ENCODE data around the gene TPRX1. TPM values are rescaled to one million over a fixed set of nuclear protein-coding genes. Genes with fewer than 3 reads are reported as not detected.
"Not testable (repeated sequence)": the region's sequence is repeated elsewhere in the genome, so short reads cannot be mapped to it uniquely, and the experiment has no call there.

TPRX1 gene
- polyA plus RNA-seq, 2 donors, result not detected

GRCh38 chr19:47824396-47824795 is 20.0 kb upstream of the TPRX1 start:
- H3K27ac ChIP-seq (ENCODE audit: low read depth in 2 of 2, low read length in 1 of 2), result no peak overlapping the region
- no peaks in the 10 kb centered on the region for H3K36me3 ChIP-seq (ENCODE audit: control insufficient read depth in 2 of 2, insufficient read depth in 2 of 2, low read length in 1 of 2)
- no peaks in the 10 kb centered on the region for H3K4me1 ChIP-seq (ENCODE audit: control insufficient read depth in 2 of 2, insufficient read depth in 2 of 2, low read length in 1 of 2)
- H3K9me3 ChIP-seq (ENCODE audit: control insufficient read depth in 2 of 2, insufficient read depth in 1 of 2, low read depth in 1 of 2, low read length in 1 of 2), result peaks cover 2 to 4% of the 10 kb centered on the region in 2 donors
- no peak overlapping the region for H3K4me3 ChIP-seq (ENCODE audit: low read depth in 1 of 2, low read length in 2 of 2)
- WGBS, 2 donors, result 67 to 80% methylated on average over 6 of the region's 6 CpGs
- peaks cover 0 to 11% of the 10 kb centered on the region in 2 donors for H3K27me3 ChIP-seq (ENCODE audit: control insufficient read depth in 1 of 2, insufficient read depth in 2 of 2, low read length in 2 of 2)

DNA sequence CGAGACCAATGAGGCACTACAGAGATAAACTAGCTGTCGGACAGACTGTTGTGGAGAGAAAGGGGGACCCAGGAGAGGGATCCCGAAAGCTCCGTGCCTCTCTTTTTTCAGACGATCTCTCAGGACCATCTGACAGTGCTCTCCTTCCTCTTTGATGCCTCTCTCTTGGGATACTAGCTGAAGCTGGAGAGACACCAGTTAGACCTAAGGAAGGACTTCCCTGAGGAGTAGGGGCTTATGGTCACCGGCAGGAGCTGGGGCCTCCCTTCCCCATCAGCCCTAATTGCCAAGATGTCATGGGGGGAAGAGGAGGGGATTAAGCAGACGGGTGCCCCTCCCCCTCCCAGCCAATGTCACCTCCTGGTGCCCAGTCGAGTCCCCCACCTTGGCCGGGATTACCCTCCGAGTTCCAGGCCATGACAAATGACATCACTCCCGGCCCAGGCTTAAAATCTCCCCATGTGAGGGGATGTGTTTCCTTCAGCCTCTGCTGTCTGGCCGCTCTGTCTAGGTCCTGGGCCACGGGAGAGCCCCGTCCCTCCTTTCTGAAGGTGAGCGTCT is 17.2 kb upstream of the TPRX1 start, which contains the start of gene CRX:
TSS of gene CRX (plus strand) at position 478 of the 561 bp plus-strand sequence. CDS start 12,507 bp downstream, outside the sequence.
- Histone ChIP-seq H3K4me1 (ENCODE audit: control insufficient read depth in 2 of 2, insufficient read depth in 2 of 2, low read length in 1 of 2) (no peaks in the 10 kb centered on the region), H3K9me3 (ENCODE audit: control insufficient read depth in 2 of 2, insufficient read depth in 1 of 2, low read depth in 1 of 2, low read length in 1 of 2) (no peaks in the 10 kb centered on the region), H3K4me3 (ENCODE audit: low read depth in 1 of 2, low read length in 2 of 2) (no peak within 1 kb of the TSS), H3K27ac (ENCODE audit: low read depth in 2 of 2, low read length in 1 of 2) (no peak within 1 kb of the TSS), H3K36me3 (ENCODE audit: control insufficient read depth in 2 of 2, insufficient read depth in 2 of 2, low read length in 1 of 2) (no peaks in the 10 kb centered on the region), H3K27me3 (ENCODE audit: control insufficient read depth in 1 of 2, insufficient read depth in 2 of 2, low read length in 2 of 2) (peaks cover 0 to 12% of the 10 kb centered on the region in 2 donors)
- WGBS, 2 donors, result 36 to 38% methylated on average over 15 of the region's 15 CpGs

- peaks cover 0 to 12% of the 10 kb centered on the region in 2 donors for H3K27me3 ChIP-seq (ENCODE audit: control insufficient read depth in 1 of 2, insufficient read depth in 2 of 2, low read length in 2 of 2)
- WGBS, 2 donors, result 81 to 84% methylated on average over 2 of the region's 2 CpGs
- no peak overlapping the region for H3K4me3 ChIP-seq (ENCODE audit: low read depth in 1 of 2, low read length in 2 of 2)
- no peak overlapping the region for H3K27ac ChIP-seq (ENCODE audit: low read depth in 2 of 2, low read length in 1 of 2)
- H3K4me1 ChIP-seq (ENCODE audit: control insufficient read depth in 2 of 2, insufficient read depth in 2 of 2, low read length in 1 of 2), result no peaks in the 10 kb centered on the region
- H3K9me3 ChIP-seq (ENCODE audit: control insufficient read depth in 2 of 2, insufficient read depth in 1 of 2, low read depth in 1 of 2, low read length in 1 of 2), result no peaks in the 10 kb centered on the region
- no peaks in the 10 kb centered on the region for H3K36me3 ChIP-seq (ENCODE audit: control insufficient read depth in 2 of 2, insufficient read depth in 2 of 2, low read length in 1 of 2)
Observed at GRCh38 chr19:47820410-47820809, 16.1 kb upstream of the TPRX1 start.

- H3K27me3 ChIP-seq (ENCODE audit: control insufficient read depth in 1 of 2, insufficient read depth in 2 of 2, low read length in 2 of 2), result peaks cover 0 to 12% of the 10 kb centered on the region in 2 donors
- no peak overlapping the region for H3K27ac ChIP-seq (ENCODE audit: low read depth in 2 of 2, low read length in 1 of 2)
- WGBS, 2 donors, result 9 to 17% methylated on average over 10 of the region's 10 CpGs
Observed at GRCh38 chr19:47819858-47820257, 15.5 kb upstream of the TPRX1 start.

GRCh38 chr19:47818221-47818620 is 13.9 kb upstream of the TPRX1 start:
- H3K36me3 ChIP-seq (ENCODE audit: control insufficient read depth in 2 of 2, insufficient read depth in 2 of 2, low read length in 1 of 2); H3K4me1 ChIP-seq (ENCODE audit: control insufficient read depth in 2 of 2, insufficient read depth in 2 of 2, low read length in 1 of 2); H3K9me3 ChIP-seq (ENCODE audit: control insufficient read depth in 2 of 2, insufficient read depth in 1 of 2, low read depth in 1 of 2, low read length in 1 of 2); H3K4me3 ChIP-seq (ENCODE audit: low read depth in 1 of 2, low read length in 2 of 2); H3K27ac ChIP-seq (ENCODE audit: low read depth in 2 of 2, low read length in 1 of 2): not testable (repeated sequence)
- H3K27me3 ChIP-seq (ENCODE audit: control insufficient read depth in 1 of 2, insufficient read depth in 2 of 2, low read length in 2 of 2), result peaks cover 0 to 12% of the 10 kb centered on the region in 2 donors
- WGBS, 2 donors, result 89 to 96% methylated on average over 1 of the region's 1 CpG

More at GRCh38 chr19:47819858-47820257, 15.5 kb upstream of the TPRX1 start:
- Histone ChIP-seq H3K4me1 (ENCODE audit: control insufficient read depth in 2 of 2, insufficient read depth in 2 of 2, low read length in 1 of 2) (no peaks in the 10 kb centered on the region), H3K4me3 (ENCODE audit: low read depth in 1 of 2, low read length in 2 of 2) (no peak overlapping the region), H3K9me3 (ENCODE audit: control insufficient read depth in 2 of 2, insufficient read depth in 1 of 2, low read depth in 1 of 2, low read length in 1 of 2) (no peaks in the 10 kb centered on the region), H3K36me3 (ENCODE audit: control insufficient read depth in 2 of 2, insufficient read depth in 2 of 2, low read length in 1 of 2) (no peaks in the 10 kb centered on the region)

DNA sequence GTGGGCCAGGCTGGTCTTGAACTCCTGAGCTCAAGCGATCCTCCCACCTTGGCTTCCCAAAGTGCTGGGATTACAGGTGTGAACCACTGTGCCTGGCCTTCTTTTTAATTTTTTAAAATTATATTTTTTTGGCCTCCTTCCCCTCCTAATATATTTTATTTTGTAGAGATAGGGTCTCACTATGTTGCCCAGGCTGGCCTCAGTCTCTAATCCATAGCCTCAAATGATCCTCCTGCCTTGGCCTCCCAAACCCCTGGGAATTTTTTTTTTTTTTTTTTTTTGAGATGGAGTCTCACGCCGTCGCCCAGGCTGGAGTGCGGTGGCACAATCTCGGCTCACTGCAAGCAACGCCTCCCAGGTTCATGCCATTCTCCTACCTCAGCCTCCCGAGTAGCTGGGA is 11.9 kb upstream of the TPRX1 start:
- H3K27ac ChIP-seq (ENCODE audit: low read depth in 2 of 2, low read length in 1 of 2); H3K27me3 ChIP-seq (ENCODE audit: control insufficient read depth in 1 of 2, insufficient read depth in 2 of 2, low read length in 2 of 2); H3K36me3 ChIP-seq (ENCODE audit: control insufficient read depth in 2 of 2, insufficient read depth in 2 of 2, low read length in 1 of 2); H3K9me3 ChIP-seq (ENCODE audit: control insufficient read depth in 2 of 2, insufficient read depth in 1 of 2, low read depth in 1 of 2, low read length in 1 of 2); H3K4me1 ChIP-seq (ENCODE audit: control insufficient read depth in 2 of 2, insufficient read depth in 2 of 2, low read length in 1 of 2); H3K4me3 ChIP-seq (ENCODE audit: low read depth in 1 of 2, low read length in 2 of 2): not testable (repeated sequence)
- WGBS, 2 donors, result 94% methylated on average over 8 of the region's 8 CpGs

- no peaks in the 10 kb centered on the region for H3K9me3 ChIP-seq (ENCODE audit: control insufficient read depth in 2 of 2, insufficient read depth in 1 of 2, low read depth in 1 of 2, low read length in 1 of 2)
- H3K27me3 ChIP-seq (ENCODE audit: control insufficient read depth in 1 of 2, insufficient read depth in 2 of 2, low read length in 2 of 2), result no peaks in the 10 kb centered on the region
- H3K36me3 ChIP-seq (ENCODE audit: control insufficient read depth in 2 of 2, insufficient read depth in 2 of 2, low read length in 1 of 2), result no peaks in the 10 kb centered on the region
- no peaks in the 10 kb centered on the region for H3K4me1 ChIP-seq (ENCODE audit: control insufficient read depth in 2 of 2, insufficient read depth in 2 of 2, low read length in 1 of 2)
- H3K27ac ChIP-seq (ENCODE audit: low read depth in 2 of 2, low read length in 1 of 2), result no peak overlapping the region
- no peak overlapping the region for H3K4me3 ChIP-seq (ENCODE audit: low read depth in 1 of 2, low read length in 2 of 2)
- WGBS, 2 donors, result 56 to 58% methylated on average over 7 of the region's 7 CpGs
Observed at GRCh38 chr19:47813995-47814328, 9.6 kb upstream of the TPRX1 start.

DNA sequence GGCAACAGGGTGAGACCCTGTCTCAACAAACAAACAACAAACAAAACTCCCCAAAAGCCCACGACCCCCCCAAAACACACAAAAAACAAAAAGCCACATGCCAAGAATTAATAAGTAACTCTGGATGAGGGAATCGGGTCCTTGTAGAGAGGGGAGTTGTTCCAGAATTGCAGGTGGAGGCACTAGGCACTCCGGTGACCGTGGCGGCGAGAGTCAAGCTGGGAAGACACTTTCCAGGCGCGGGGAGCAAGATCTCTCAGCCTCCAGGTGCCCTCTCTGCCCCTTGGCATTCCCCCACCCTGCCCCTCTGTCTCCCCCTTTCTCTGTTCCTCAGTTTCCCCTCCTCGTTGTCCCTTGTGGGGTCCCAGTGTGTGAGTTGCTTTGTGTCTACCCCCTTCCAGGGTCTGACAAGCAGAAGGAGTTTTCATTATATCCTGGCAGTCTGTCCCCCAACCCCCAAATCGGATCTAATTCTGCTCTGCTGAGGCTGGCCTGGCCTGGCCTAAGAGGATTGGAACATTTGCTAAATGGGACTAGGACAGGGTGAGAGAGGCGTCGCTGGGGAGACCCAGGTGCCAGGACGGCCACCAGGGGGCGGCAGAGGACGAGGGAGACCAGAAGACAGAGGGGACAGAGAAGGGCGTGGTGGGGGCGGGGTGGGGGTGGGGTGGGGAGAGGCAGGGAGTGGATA is 9.1 kb upstream of the TPRX1 start:
- no peak overlapping the region for H3K27ac ChIP-seq (ENCODE audit: low read depth in 2 of 2, low read length in 1 of 2)
- H3K36me3 ChIP-seq (ENCODE audit: control insufficient read depth in 2 of 2, insufficient read depth in 2 of 2, low read length in 1 of 2), result no peaks in the 10 kb centered on the region
- H3K4me3 ChIP-seq (ENCODE audit: low read depth in 1 of 2, low read length in 2 of 2), result no peak overlapping the region
- no peaks in the 10 kb centered on the region for H3K4me1 ChIP-seq (ENCODE audit: control insufficient read depth in 2 of 2, insufficient read depth in 2 of 2, low read length in 1 of 2)
- H3K9me3 ChIP-seq (ENCODE audit: control insufficient read depth in 2 of 2, insufficient read depth in 1 of 2, low read depth in 1 of 2, low read length in 1 of 2), result no peaks in the 10 kb centered on the region
- 33 to 35% methylated on average over 17 of the region's 17 CpGs for WGBS, 2 donors
- H3K27me3 ChIP-seq (ENCODE audit: control insufficient read depth in 1 of 2, insufficient read depth in 2 of 2, low read length in 2 of 2), result no peaks in the 10 kb centered on the region

GRCh38 chr19:47806435-47806834 is 2.1 kb upstream of the TPRX1 start:
- 81 to 85% methylated on average over 6 of the region's 6 CpGs for WGBS, 2 donors
- H3K9me3 ChIP-seq (ENCODE audit: control insufficient read depth in 2 of 2, insufficient read depth in 1 of 2, low read depth in 1 of 2, low read length in 1 of 2), result peaks cover 0 to under 1% of the 10 kb centered on the region in 2 donors
- no peaks in the 10 kb centered on the region for H3K4me1 ChIP-seq (ENCODE audit: control insufficient read depth in 2 of 2, insufficient read depth in 2 of 2, low read length in 1 of 2)
- no peak overlapping the region for H3K4me3 ChIP-seq (ENCODE audit: low read depth in 1 of 2, low read length in 2 of 2)
- H3K36me3 ChIP-seq (ENCODE audit: control insufficient read depth in 2 of 2, insufficient read depth in 2 of 2, low read length in 1 of 2), result no peaks in the 10 kb centered on the region
- no peak overlapping the region for H3K27ac ChIP-seq (ENCODE audit: low read depth in 2 of 2, low read length in 1 of 2)
- H3K27me3 ChIP-seq (ENCODE audit: control insufficient read depth in 1 of 2, insufficient read depth in 2 of 2, low read length in 2 of 2), result no peaks in the 10 kb centered on the region

DNA sequence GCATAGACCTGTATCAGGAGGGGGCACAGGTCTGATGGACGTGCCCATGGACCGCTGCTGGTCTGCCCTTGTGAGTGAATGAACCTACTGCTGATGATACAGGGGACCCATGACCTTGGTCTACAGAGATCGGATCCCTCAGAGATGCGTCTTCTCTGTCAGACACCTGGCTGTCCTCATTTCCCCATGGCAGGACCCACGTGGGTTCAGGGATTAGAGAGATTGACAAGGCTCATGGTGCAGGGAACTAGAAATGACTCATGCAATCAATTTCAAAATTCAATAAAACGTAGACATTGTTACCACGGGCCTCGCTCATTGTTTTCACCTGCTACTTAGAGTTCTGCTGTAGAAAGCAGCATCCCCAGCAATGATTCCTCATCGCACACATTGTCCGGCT is 962 bp upstream of the TPRX1 start:
- H3K9me3 ChIP-seq (ENCODE audit: control insufficient read depth in 2 of 2, insufficient read depth in 1 of 2, low read depth in 1 of 2, low read length in 1 of 2), result peaks cover 0 to 2% of the 10 kb centered on the region in 2 donors
- no peaks in the 10 kb centered on the region for H3K36me3 ChIP-seq (ENCODE audit: control insufficient read depth in 2 of 2, insufficient read depth in 2 of 2, low read length in 1 of 2)
- H3K4me1 ChIP-seq (ENCODE audit: control insufficient read depth in 2 of 2, insufficient read depth in 2 of 2, low read length in 1 of 2), result no peaks in the 10 kb centered on the region
- H3K4me3 ChIP-seq (ENCODE audit: low read depth in 1 of 2, low read length in 2 of 2), result no peak overlapping the region
- whole genome bisulfite sequencing, 2 donors, result 71 to 76% methylated on average over 10 of the region's 10 CpGs
- no peaks in the 10 kb centered on the region for H3K27me3 ChIP-seq (ENCODE audit: control insufficient read depth in 1 of 2, insufficient read depth in 2 of 2, low read length in 2 of 2)
- no peak overlapping the region for H3K27ac ChIP-seq (ENCODE audit: low read depth in 2 of 2, low read length in 1 of 2)

Measured in esophagus (tissue), 2 donors.